Stomach (tissue), 9 donors: ENCODE measurements around the gene NAT9. TPM values are rescaled to one million over a fixed set of nuclear protein-coding genes. Genes with fewer than 3 reads are reported as not detected.

ENCODE experiments used
- DNase-seq, 2 donors: peaks; one replicate each; pipeline versions ENCODE4 v3.0.0 to v3.0.0-alpha.2; 2013 to 2019
- H3K27ac ChIP-seq, 5 donors: fragments of 200-600 bp in 4 of 5; sonication (generic) in 4 of 5; one replicate each; pipeline ENCODE4 v1.5.1; 2013 to 2019; ENCODE audit warnings: mild to moderate bottlenecking in 1 of 5, moderate library complexity in 1 of 5
- H3K27me3 ChIP-seq, 3 donors: fragments of 200-600 bp; sonication (generic); one replicate each; pipeline ENCODE4 v1.5.1; 2017 to 2019; ENCODE audit warnings: mixed run types in 1 of 3
- H3K36me3 ChIP-seq, 4 donors: fragments of 200-600 bp; sonication (generic); 1 replicate in 3 of 4; 2 replicates in 1 of 4; pipeline ENCODE4 v1.5.1; 2016 to 2019
- H3K4me1 ChIP-seq, 4 donors: fragments of 200-600 bp; sonication (generic); one replicate each; pipeline ENCODE4 v1.5.1; 2016 to 2019
- H3K4me3 ChIP-seq, 4 donors: fragments of 200-600 bp; sonication (generic) in 3 of 4; one replicate each; pipeline ENCODE4 v1.5.1; 2016 to 2019; ENCODE audit warnings: mild to moderate bottlenecking in 1 of 4
- H3K9me3 ChIP-seq, 4 donors: fragments of 200-600 bp; sonication (generic); one replicate each; pipeline ENCODE4 v1.5.1; 2016 to 2019
- EP300 ChIP-seq: sonication (generic); formaldehyde crosslinking; IDR thresholded peaks from one replicate; pipeline ENCODE4 v1.6.1; 2017; ENCODE audit warnings: antibody characterized with exemption
- POLR2A ChIP-seq, 4 donors: fragments of 450-650 bp; IDR thresholded peaks; one replicate each; pipeline ENCODE4 v1.6.1; 2016; ENCODE audit warnings: antibody characterized with exemption in 4 of 4, control low read depth in 2 of 4, mild to moderate bottlenecking in 1 of 4, moderate library complexity in 1 of 4
- POLR2AphosphoS5 ChIP-seq, 3 donors: sonication (generic); formaldehyde crosslinking; IDR thresholded peaks; one replicate each; pipeline ENCODE4 v1.6.1; 2016; ENCODE audit warnings: antibody characterized with exemption in 3 of 3
- WGBS, 5 donors: extraction: QIAGEN DNeasy Blood & Tissue Kit in 3 of 5; methylation state at CpG; one replicate each; pipeline versions ENCODE4 v1.1.5 to v1.1.7; 2013 to 2018; 5-methylcytosine and 5-hydroxymethylcytosine counted together
- intact Hi-C: fragments of 100-400 bp; cut with DNase I; formaldehyde crosslinking; loops from one replicate; pipeline ENCODE4 v1.15.1; 2023; ENCODE audit warnings: low total_unique reads
- polyA plus RNA-seq, 3 donors: library from polyadenylated mRNA; stranded (reverse); fragments of 200-250 nt; gene quantifications; one replicate each; pipeline ENCODE4 v1.2.3, GENCODE V29; 2013
- total RNA-seq, 5 donors: library from RNA; depleted of rRNA; stranded (reverse); fragments of >200 nt; gene quantifications; one replicate each; pipeline versions ENCODE4 v1.1.0 to v1.2.3, GENCODE V29; 2014 to 2016
- TF ChIP-seq, protein P1 (sequence below), 7 experiments: fragments of 450-650 bp in 4 of 7; fragments of 200-600 bp in 3 of 7; sonication (generic) in 3 of 7; IDR thresholded peaks; one replicate each; pipeline ENCODE4 v1.5.1; 2016 to 2019; ENCODE audit warnings: antibody characterized with exemption in 7 of 7, control low read depth in 2 of 7, mild to moderate bottlenecking in 1 of 7
- donor health status: healthy with polysubstance abuse.
- donor health status: Bipolar disorder and iron deficiency.
- donor health status: healthy.

The NAT9 gene
- total and polyA plus RNA-seq, 8 donors = 14.5 to 33.5 (median 21.9) TPM

DNA sequence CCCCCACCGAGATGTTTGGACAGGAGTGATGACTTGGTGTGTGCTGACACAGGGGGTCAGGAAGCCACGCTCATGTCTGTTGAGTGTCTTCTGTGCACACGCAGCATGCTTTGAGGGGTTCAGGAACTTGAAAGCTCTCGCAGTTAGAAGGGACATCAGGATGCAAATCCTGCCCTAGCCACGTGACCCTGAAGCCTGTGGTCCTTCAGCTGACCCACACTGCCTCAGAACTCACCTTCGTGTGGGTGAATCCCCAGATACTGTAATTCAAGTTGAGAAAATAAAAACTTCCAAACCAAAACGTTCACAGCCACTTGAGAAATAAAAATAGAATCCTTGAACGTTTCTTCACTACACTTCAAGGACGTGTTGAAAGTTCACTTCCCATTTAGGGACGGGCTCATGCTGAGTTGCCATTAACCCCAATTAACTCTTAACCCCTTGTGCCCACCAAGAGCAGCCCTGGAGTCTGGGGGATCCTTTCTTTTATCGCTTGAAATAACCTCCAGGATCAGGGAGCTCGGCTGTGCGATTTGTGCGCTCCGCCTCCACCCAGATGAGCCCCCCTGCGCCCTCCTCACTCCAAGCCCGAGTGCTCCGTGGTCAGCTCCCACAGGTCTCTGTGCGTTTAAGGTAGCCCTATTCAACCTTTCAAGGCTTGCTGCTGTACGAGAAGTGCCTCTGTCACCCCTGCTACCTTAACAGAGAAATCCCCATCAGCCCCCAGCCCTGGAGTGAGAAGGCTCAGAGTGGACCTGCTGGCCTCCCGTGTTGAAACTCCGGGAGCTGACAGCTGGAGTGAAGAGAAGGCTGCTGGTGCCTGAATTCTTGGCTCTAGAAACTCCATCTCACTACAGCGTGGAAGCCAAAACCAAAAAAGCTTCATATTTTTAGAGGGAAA, 36.2 kb upstream of the NAT9 start:
- Histone ChIP-seq H3K4me3 (no peak overlapping the region), H3K27me3 (no peaks in the 10 kb centered on the region), H3K36me3 (peaks cover 0 to 47% (median 29%) of the 10 kb centered on the region in 4 donors), H3K27ac (peak overlapping the region in 1 of 5 donors; percentile 17), H3K9me3 (no peaks in the 10 kb centered on the region), H3K4me1 (peaks cover 0 to 24% (median 0%) of the 10 kb centered on the region in 4 donors)
- peak in 1 of 2 donors; percentile 41 for DNase-seq
- WGBS, 5 donors = 55 to 70% (median 64%) methylated on average over 21 to 23 of the region's 23 CpGs
- TF ChIP-seq, protein P1, sequence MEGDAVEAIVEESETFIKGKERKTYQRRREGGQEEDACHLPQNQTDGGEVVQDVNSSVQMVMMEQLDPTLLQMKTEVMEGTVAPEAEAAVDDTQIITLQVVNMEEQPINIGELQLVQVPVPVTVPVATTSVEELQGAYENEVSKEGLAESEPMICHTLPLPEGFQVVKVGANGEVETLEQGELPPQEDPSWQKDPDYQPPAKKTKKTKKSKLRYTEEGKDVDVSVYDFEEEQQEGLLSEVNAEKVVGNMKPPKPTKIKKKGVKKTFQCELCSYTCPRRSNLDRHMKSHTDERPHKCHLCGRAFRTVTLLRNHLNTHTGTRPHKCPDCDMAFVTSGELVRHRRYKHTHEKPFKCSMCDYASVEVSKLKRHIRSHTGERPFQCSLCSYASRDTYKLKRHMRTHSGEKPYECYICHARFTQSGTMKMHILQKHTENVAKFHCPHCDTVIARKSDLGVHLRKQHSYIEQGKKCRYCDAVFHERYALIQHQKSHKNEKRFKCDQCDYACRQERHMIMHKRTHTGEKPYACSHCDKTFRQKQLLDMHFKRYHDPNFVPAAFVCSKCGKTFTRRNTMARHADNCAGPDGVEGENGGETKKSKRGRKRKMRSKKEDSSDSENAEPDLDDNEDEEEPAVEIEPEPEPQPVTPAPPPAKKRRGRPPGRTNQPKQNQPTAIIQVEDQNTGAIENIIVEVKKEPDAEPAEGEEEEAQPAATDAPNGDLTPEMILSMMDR (IDR thresholded peaks at IDR 0.05) = no peak
- TF ChIP-seq POLR2AphosphoS5 (IDR thresholded peaks at IDR 0.05) (no peak), EP300 (no peak), POLR2A (IDR thresholded peaks at IDR 0.05) (no peak)
- intact Hi-C loops = no loop called here

DNA sequence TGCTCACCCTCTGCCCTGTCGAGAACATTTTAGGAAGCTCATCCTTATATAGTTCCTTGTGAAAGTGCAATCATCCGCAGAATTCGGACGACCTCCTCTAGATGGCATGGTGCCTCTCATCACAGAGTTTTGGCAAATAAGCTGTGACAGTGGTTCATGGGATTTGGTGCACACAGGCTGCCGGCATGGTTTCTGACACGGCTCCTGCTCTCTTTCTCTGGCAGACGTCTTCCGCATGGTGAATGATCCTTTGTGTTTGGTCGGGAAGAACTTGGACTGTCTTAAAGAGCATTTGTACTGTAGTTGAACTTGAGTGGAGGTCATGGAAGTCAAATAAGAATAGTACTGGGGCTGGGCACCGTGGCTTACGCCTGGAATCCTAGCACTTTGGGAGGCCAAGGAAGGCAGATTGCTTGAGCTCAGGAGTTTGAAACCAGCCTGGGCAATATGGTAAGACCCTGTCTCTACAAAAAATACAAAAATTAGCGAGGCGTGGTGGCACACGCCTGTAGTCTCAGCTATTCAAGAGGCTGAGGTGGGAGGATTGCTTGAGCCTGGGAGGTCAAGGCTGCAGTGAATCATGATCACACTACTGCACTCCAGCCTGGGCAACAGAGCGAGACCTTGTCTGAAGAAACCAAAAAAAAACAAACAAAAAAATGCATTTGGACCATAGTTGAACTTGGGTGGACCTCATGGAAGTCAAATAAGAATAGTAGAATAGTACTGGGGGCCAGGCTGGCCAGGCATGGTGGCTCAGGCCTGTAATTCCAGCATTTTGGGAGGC, 34.7 kb upstream of the NAT9 start:
- intact Hi-C loops = no loop called here
- Histone ChIP-seq H3K4me1 (peaks cover 0 to 24% (median 0%) of the 10 kb centered on the region in 4 donors), H3K27ac (no peak overlapping the region), H3K27me3 (no peaks in the 10 kb centered on the region), H3K4me3 (no peak overlapping the region), H3K36me3 (peaks cover 0 to 49% (median 32%) of the 10 kb centered on the region in 4 donors), H3K9me3 (no peaks in the 10 kb centered on the region)
- no peak for TF ChIP-seq POLR2AphosphoS5 (IDR thresholded peaks at IDR 0.05)
- no peak for TF ChIP-seq EP300
- TF ChIP-seq POLR2A (IDR thresholded peaks at IDR 0.05) = no peak
- TF ChIP-seq, protein P1 (IDR thresholded peaks at IDR 0.05) = no peak
- 86 to 93% (median 91%) methylated on average over 15 of the region's 15 CpGs for WGBS, 5 donors
- DNase-seq = no peak

DNA sequence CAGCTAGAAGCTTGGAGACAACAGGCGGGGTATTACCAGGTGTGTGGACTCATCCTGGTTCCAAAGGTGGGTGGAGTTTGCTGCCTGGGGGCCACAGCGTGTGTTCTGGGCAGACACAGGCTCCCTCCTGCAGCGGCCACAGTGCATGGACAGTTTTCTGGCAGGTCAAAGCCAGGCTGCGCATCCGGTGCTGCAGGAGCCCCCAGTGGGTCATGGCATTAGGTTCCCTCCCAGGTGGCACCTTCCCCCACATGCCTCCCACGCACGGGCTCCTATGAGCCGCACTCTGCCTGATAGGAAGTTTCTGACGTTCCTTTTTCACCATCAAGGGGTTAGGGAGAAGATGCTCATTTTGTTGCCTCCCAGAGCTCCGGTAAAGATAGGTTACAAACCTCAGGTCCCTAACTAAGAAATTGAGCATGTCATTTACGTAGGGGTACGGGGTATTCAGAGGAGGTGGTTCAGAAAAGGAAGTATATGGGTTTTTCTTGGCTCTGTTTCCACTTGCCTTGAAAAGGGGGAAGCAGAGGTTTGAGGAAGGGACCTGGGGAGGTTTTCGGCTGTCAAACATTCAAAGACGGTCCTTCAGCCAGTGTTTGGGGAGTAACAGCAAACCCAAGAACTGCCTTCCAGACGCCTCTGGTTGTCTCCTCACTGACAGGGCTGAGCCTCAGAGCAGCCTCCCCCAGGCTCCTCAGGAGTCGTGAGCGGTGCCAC, 32.7 kb upstream of the NAT9 start:
- no peaks in the 10 kb centered on the region for H3K9me3 ChIP-seq
- no peaks in the 10 kb centered on the region for H3K27me3 ChIP-seq
- H3K4me1 ChIP-seq = peaks cover 0 to 24% (median 0%) of the 10 kb centered on the region in 4 donors
- no peak for DNase-seq
- H3K4me3 ChIP-seq = no peak overlapping the region
- no peak overlapping the region for H3K27ac ChIP-seq
- no peak for TF ChIP-seq EP300
- TF ChIP-seq, protein P1 (IDR thresholded peaks at IDR 0.05) = no peak
- TF ChIP-seq POLR2AphosphoS5 (IDR thresholded peaks at IDR 0.05) = no peak
- TF ChIP-seq POLR2A (IDR thresholded peaks at IDR 0.05) = no peak
- intact Hi-C loops = no loop called here
- peaks cover 0 to 64% (median 53%) of the 10 kb centered on the region in 4 donors for H3K36me3 ChIP-seq
- WGBS, 5 donors = 87 to 88% (median 87%) methylated on average over 16 to 17 of the region's 17 CpGs

DNA sequence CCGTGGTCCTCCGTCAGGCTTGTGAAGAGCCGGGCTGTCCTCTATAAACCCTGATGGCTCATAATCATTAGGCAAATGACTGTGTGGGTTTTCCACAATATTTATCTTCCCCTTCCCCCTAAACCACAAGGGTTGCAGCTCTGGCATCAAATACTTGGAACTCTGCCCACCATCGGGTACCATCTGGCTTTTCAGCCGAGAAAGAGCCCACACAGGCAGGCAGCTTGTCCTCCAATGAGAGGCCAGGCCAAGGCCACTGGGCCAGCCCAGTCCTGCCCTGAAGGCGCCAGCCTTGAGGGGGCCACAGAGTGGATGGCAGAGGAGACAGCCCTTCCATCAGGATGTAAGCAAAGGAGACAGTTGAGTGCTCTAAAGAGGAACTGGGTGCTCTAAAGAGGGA, 31.8 kb upstream of the NAT9 start:
- Histone ChIP-seq H3K36me3 (peaks cover 0 to 63% (median 56%) of the 10 kb centered on the region in 4 donors), H3K27me3 (no peaks in the 10 kb centered on the region), H3K4me3 (no peak overlapping the region), H3K27ac (no peak overlapping the region), H3K9me3 (no peaks in the 10 kb centered on the region), H3K4me1 (peaks cover 0 to 24% (median 0%) of the 10 kb centered on the region in 4 donors)
- peak in 1 of 2 donors; percentile 69 for DNase-seq
- 58 to 79% (median 69%) methylated on average over 5 to 6 of the region's 6 CpGs for WGBS, 5 donors
- TF ChIP-seq POLR2A (IDR thresholded peaks at IDR 0.05) = no peak
- TF ChIP-seq EP300 = no peak
- TF ChIP-seq POLR2AphosphoS5 (IDR thresholded peaks at IDR 0.05) = no peak
- TF ChIP-seq, protein P1 (IDR thresholded peaks at IDR 0.05) = no peak
- intact Hi-C loops = no loop called here
